SK-N-SH (cell line): ENCODE data around the gene PWWP2B. TPM values are rescaled to one million over a fixed set of nuclear protein-coding genes. Genes with fewer than 3 reads are reported as not detected.

Source experiments
- CTCF ChIA-PET: fragments of 300-600, 350-600 bp; formaldehyde crosslinking; extraction: SDS; loops from one replicate; lab custom pipeline; 2021; lab: Yijun Ruan, JAX
- POLR2A ChIA-PET: fragments of 350-600 bp; sonication (Branson Sonifier 250); formaldehyde crosslinking; extraction: SDS; loops from one replicate; lab custom pipeline; 2020; ENCODE audit warnings: antibody characterized with exemption, inconsistent platforms; lab: Yijun Ruan, JAX
- DNase-seq: peaks from one replicate; pipeline ENCODE4 v3.0.0; 2012
- H2AFZ ChIP-seq: fragments of 200-600 bp; sonication (generic); 2 replicates; pipeline ENCODE4 v1.8.1; 2016; ENCODE audit warnings: antibody characterized with exemption, mild to moderate bottlenecking, low read depth
- H3F3A ChIP-seq: fragments of 200-600 bp; sonication (generic); replicated peaks from 2 replicates; pipeline ENCODE3; 2016; ENCODE audit warnings: antibody characterized with exemption, mild to moderate bottlenecking; ENCODE audit not compliant: insufficient read depth
- H3K27ac ChIP-seq, 2 experiments: fragments of 200-500 bp in 1 of 2; fragments of 200-600 bp in 1 of 2; sonication (Bioruptor generic) in 1 of 2; sonication (generic), shearing (Covaris generic) in 1 of 2; 2 replicates each; pipeline versions ENCODE4 v1.5.1 to v1.6.1; 2014 to 2016; ENCODE audit warnings: low read depth in 2 of 2, inconsistent platforms in 1 of 2, low read length in 1 of 2, mild to moderate bottlenecking in 1 of 2, mixed read lengths in 1 of 2
- H3K27me3 ChIP-seq: fragments of 200-600 bp; sonication (generic), shearing (Covaris generic); 2 replicates; pipeline ENCODE4 v1.6.1; 2016; ENCODE audit warnings: mixed run types; ENCODE audit not compliant: insufficient read depth
- H3K36me3 ChIP-seq, 2 experiments: fragments of 200-500 bp in 1 of 2; fragments of 200-600 bp in 1 of 2; sonication (Bioruptor generic) in 1 of 2; sonication (generic) in 1 of 2; replicated peaks in 1 of 2; 2 replicates each; pipeline versions ENCODE3 to v1.5.1; 2014 to 2016; ENCODE audit warnings: low read length in 1 of 2, mild to moderate bottlenecking in 1 of 2; ENCODE audit not compliant: insufficient read depth in 2 of 2, control insufficient read depth in 1 of 2
- H3K4me1 ChIP-seq, 2 experiments: fragments of 200-500 bp in 1 of 2; fragments of 200-600 bp in 1 of 2; sonication (Bioruptor generic) in 1 of 2; sonication (generic), shearing (Covaris generic) in 1 of 2; 2 replicates each; pipeline versions ENCODE4 v1.5.1 to v1.6.1; 2014 to 2016; ENCODE audit warnings: low read depth in 1 of 2, low read length in 1 of 2, mixed run types in 1 of 2; ENCODE audit not compliant: insufficient read depth in 2 of 2, control insufficient read depth in 1 of 2
- H3K4me2 ChIP-seq: fragments of 200-600 bp; sonication (generic), shearing (Covaris generic); 2 replicates; pipeline ENCODE4 v1.6.1; 2017; ENCODE audit warnings: mixed run types
- H3K4me3 ChIP-seq, 2 experiments: fragments of 200-500 bp in 1 of 2; fragments of 200-600 bp in 1 of 2; sonication (Bioruptor generic) in 1 of 2; sonication (generic), shearing (Covaris generic) in 1 of 2; 2 replicates each; pipeline versions ENCODE4 v1.5.1 to v1.8.1; 2014 to 2016; ENCODE audit warnings: low read depth in 2 of 2, inconsistent platforms in 1 of 2, low read length in 1 of 2, mild to moderate bottlenecking in 1 of 2, mixed read lengths in 1 of 2, moderate library complexity in 1 of 2
- H3K79me2 ChIP-seq: fragments of 200-600 bp; sonication (generic); 2 replicates; pipeline ENCODE4 v1.8.1; 2017; ENCODE audit warnings: mild to moderate bottlenecking; ENCODE audit not compliant: insufficient read depth
- H3K9ac ChIP-seq: fragments of 200-600 bp; sonication (generic); 2 replicates; pipeline ENCODE4 v1.6.1; 2017; ENCODE audit warnings: mixed run types
- H3K9me2 ChIP-seq: fragments of 200-600 bp; sonication (generic); 2 replicates; pipeline ENCODE4 v1.6.1; 2017; ENCODE audit warnings: mixed run types
- H3K9me3 ChIP-seq: fragments of 200-600 bp; sonication (generic); 2 replicates; pipeline ENCODE4 v1.6.1; 2017; ENCODE audit warnings: mixed run types, mild to moderate bottlenecking, moderate library complexity
- H4K20me1 ChIP-seq: fragments of 200-600 bp; sonication (generic); 2 replicates; pipeline ENCODE4 v1.6.1; 2017; ENCODE audit warnings: mild to moderate bottlenecking, mixed run types; ENCODE audit not compliant: insufficient read depth
- EZH2phosphoT487 ChIP-seq: fragments of 200-600 bp; sonication (generic); IDR thresholded peaks from 2 replicates; pipeline ENCODE4 v1.6.1; 2017; ENCODE audit warnings: low read depth, mixed run types, mild to moderate bottlenecking, antibody characterized with exemption, moderate library complexity, borderline replicate concordance
- GABPA ChIP-seq: IDR thresholded peaks from 2 replicates; pipeline ENCODE4 v1.4.0; 2012; ENCODE audit warnings: low read depth, mild to moderate bottlenecking
- MEF2A ChIP-seq: IDR thresholded peaks from 2 replicates; pipeline ENCODE4 v1.4.0; 2012; ENCODE audit warnings: low read depth, borderline replicate concordance
- PBX3 ChIP-seq: IDR thresholded peaks from 2 replicates; pipeline ENCODE4; 2012
- RAD21 ChIP-seq: IDR thresholded peaks from 2 replicates; pipeline ENCODE4 v1.6.1; 2012; ENCODE audit warnings: mild to moderate bottlenecking, low read length
- RCOR1 ChIP-seq: fragments of 150-350 bp; IDR thresholded peaks from 2 replicates; pipeline ENCODE4 v1.6.1; 2017; ENCODE audit warnings: antibody characterized with exemption, low read length
- REST ChIP-seq: IDR thresholded peaks from 2 replicates; pipeline ENCODE4 v1.6.1; 2012; ENCODE audit warnings: mild to moderate bottlenecking, low read depth, low read length, moderate library complexity
- SIN3A ChIP-seq: IDR thresholded peaks from 2 replicates; pipeline ENCODE4 v1.6.1; 2012; ENCODE audit warnings: low read depth, mild to moderate bottlenecking, low read length, moderate library complexity, borderline replicate concordance
- SMC3 ChIP-seq: IDR thresholded peaks from 2 replicates; pipeline ENCODE4 v1.6.1; 2012; ENCODE audit warnings: low read depth, low read length, improper control_type of control experiment
- WGBS: methylation state at CpG from one replicate; pipeline ENCODE4 v1.1.6; 2017; ENCODE audit warnings: low lambda C conversion rate; 5-methylcytosine and 5-hydroxymethylcytosine counted together
- polyA plus RNA-seq, 3 experiments: library from polyadenylated mRNA; depleted of rRNA; stranded (reverse); fragments of >200 nt; gene quantifications; 2 replicates each; pipeline ENCODE4 v1.2.3, GENCODE V29; 2012
- TF ChIP-seq, protein P1 (sequence below): fragments of 200-600 bp; sonication (generic); IDR thresholded peaks from 2 replicates; pipeline ENCODE4 v1.6.1; 2017; ENCODE audit warnings: antibody characterized with exemption, mild to moderate bottlenecking, moderate library complexity
- TF ChIP-seq, protein P2 (sequence below): IDR thresholded peaks from 2 replicates; pipeline ENCODE4 v1.4.0; 2012; ENCODE audit warnings: low read depth, borderline replicate concordance

Gene PWWP2B
- polyA plus RNA-seq, 1 of the 3 experiments (the other 2 are of a cell fraction): 2.4 TPM

DNA sequence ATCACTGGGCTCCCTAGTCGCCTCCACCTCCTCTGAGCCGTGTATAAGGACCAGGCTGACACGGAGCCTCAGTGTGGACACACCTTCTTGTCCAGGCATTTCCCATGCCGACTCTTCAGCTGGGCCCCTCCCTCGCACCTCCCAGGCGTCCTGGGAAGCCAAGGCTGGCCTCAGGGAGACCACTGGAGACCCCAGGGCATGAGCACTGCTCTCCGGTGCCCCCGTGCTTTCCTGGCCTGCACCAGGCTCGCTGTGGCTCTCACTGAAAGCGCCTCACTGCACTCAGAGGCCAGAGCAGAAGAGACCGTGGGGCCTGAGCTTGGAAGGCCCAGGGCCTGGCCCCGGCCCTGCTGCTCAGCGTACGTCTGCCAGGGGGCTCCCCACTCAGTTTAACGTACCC lies 33.6 kb upstream of the PWWP2B start:
- H3K4me1 ChIP-seq: no peaks in the 10 kb centered on the region
- WGBS: 81% methylated on average over 11 of the region's 15 CpGs
- H3K36me3 ChIP-seq: peaks cover 6 to 26% of the 10 kb centered on the region in 2 experiments
- TF ChIP-seq, protein P1, sequence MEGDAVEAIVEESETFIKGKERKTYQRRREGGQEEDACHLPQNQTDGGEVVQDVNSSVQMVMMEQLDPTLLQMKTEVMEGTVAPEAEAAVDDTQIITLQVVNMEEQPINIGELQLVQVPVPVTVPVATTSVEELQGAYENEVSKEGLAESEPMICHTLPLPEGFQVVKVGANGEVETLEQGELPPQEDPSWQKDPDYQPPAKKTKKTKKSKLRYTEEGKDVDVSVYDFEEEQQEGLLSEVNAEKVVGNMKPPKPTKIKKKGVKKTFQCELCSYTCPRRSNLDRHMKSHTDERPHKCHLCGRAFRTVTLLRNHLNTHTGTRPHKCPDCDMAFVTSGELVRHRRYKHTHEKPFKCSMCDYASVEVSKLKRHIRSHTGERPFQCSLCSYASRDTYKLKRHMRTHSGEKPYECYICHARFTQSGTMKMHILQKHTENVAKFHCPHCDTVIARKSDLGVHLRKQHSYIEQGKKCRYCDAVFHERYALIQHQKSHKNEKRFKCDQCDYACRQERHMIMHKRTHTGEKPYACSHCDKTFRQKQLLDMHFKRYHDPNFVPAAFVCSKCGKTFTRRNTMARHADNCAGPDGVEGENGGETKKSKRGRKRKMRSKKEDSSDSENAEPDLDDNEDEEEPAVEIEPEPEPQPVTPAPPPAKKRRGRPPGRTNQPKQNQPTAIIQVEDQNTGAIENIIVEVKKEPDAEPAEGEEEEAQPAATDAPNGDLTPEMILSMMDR: no peak
- no peak for TF ChIP-seq GABPA
- no peak for TF ChIP-seq RCOR1
- TF ChIP-seq EZH2phosphoT487: no peak
- TF ChIP-seq REST: no peak
- TF ChIP-seq, protein P2, sequence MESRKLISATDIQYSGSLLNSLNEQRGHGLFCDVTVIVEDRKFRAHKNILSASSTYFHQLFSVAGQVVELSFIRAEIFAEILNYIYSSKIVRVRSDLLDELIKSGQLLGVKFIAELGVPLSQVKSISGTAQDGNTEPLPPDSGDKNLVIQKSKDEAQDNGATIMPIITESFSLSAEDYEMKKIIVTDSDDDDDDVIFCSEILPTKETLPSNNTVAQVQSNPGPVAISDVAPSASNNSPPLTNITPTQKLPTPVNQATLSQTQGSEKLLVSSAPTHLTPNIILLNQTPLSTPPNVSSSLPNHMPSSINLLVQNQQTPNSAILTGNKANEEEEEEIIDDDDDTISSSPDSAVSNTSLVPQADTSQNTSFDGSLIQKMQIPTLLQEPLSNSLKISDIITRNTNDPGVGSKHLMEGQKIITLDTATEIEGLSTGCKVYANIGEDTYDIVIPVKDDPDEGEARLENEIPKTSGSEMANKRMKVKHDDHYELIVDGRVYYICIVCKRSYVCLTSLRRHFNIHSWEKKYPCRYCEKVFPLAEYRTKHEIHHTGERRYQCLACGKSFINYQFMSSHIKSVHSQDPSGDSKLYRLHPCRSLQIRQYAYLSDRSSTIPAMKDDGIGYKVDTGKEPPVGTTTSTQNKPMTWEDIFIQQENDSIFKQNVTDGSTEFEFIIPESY: no peak
- no peak for TF ChIP-seq PBX3
- TF ChIP-seq SMC3: no peak
- TF ChIP-seq MEF2A: no peak
- no peak for TF ChIP-seq SIN3A
- no peak for TF ChIP-seq RAD21
- H3K4me3 ChIP-seq: no peak overlapping the region
- no peak for DNase-seq
- no peak overlapping the region for H3K27ac ChIP-seq
- H3F3A ChIP-seq: no peaks in the 10 kb centered on the region
- ChIA-PET POLR2A (no interaction called here), CTCF (interaction anchor here (1.1 kb wide), 1 partner anchor 10 kb away, joined by 4 read pairs; no protein-coding TSS in a partner anchor)
- no peaks in the 10 kb centered on the region for H4K20me1 ChIP-seq
- H3K27me3 ChIP-seq: no peaks in the 10 kb centered on the region
- no peak overlapping the region for H3K4me2 ChIP-seq
- H3K9ac ChIP-seq: no peak overlapping the region
- H3K79me2 ChIP-seq: no peaks in the 10 kb centered on the region
- no peaks in the 10 kb centered on the region for H3K9me2 ChIP-seq
- H2AFZ ChIP-seq: no peak overlapping the region
- no peaks in the 10 kb centered on the region for H3K9me3 ChIP-seq
